ENCODE measurements around the gene WWOX.

The WWOX gene

DNA sequence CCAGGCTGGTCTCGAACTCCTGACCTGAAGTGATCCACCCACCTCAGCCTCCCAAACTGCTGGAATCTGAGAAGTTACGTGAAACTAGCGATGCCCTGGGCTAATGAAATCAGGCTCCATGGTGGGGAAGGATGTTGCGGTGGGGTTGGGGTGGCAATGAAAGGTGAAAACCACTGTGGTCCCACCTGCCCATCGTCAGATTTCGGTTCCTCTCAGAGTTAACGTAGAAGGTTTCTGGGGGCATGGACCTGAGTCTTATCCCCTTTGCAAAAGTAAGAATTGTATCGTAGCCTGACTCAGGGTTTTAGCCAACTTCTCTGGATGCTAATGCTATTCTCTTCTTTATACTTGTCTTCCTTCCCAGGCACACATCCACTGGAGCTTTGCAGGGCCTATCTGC is 402.3 kb downstream of the WWOX start:
- no peak overlapping the region for H3K27ac ChIP-seq
- H3K9me3 ChIP-seq, result no peaks in the 10 kb centered on the region
- no peaks in the 10 kb centered on the region for H3K36me3 ChIP-seq
- peaks cover 0 to 25% (median 18%) of the 10 kb centered on the region in 4 donors for H3K4me1 ChIP-seq
- TF ChIP-seq CTCF (IDR thresholded peaks at IDR 0.05), result no peak
- H3K27me3 ChIP-seq, result no peaks in the 10 kb centered on the region
- no peak overlapping the region for H3K4me3 ChIP-seq
- DNase-seq, result no peak
- intact Hi-C loops (cut with DNase I; ENCODE audit: low total_unique reads), result loop anchor here (5.0 to 10.0 kb wide), 2 partner anchors 263 to 1101 kb away; partner anchors contain the start of gene MAF

DNA sequence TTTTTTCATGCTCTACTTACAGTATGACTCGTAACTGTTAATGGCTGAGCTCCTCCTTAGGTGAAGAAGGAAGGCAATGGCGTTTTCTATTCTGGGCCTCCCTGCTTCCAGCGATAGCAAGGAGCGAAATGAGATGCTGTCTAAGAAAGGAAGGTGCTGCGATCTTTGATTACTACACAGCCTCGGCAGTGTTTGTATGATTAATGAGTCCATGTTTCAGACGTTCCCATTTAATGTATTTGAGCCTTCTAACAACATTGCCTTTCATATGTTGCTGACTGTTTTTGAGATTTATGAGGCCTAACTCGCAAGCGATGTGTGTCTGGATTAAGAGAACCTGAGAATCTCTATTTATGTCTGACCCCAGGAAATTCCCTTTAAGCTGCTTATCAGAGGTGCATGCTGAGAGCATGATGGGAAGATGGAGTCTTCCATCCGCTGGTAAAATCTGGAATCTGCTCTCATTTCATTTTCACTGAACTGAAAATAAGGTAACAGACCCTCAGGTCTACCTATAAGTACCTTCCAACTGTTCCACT is 403.4 kb downstream of the WWOX start:
- Histone ChIP-seq H3K27ac (no peak overlapping the region), H3K4me1 (peaks cover 0 to 28% (median 18%) of the 10 kb centered on the region in 4 donors), H3K36me3 (no peaks in the 10 kb centered on the region), H3K4me3 (no peak overlapping the region), H3K27me3 (no peaks in the 10 kb centered on the region), H3K9me3 (no peaks in the 10 kb centered on the region)
- intact Hi-C loops (cut with DNase I; ENCODE audit: low total_unique reads), result loop anchor here (5.0 to 10.0 kb wide), 2 partner anchors 262 to 1099 kb away; partner anchors contain the start of gene MAF
- no peak for DNase-seq
- no peak for TF ChIP-seq CTCF (IDR thresholded peaks at IDR 0.05)

- peak; percentile 70 to 89 for TF ChIP-seq CTCF (IDR thresholded peaks at IDR 0.05)
- H3K4me3 ChIP-seq, result no peak overlapping the region
- H3K27me3 ChIP-seq, result no peaks in the 10 kb centered on the region
- no peaks in the 10 kb centered on the region for H3K9me3 ChIP-seq
- DNase-seq, result peak in 1 of 2 donors; percentile 41
- peaks cover 0 to 28% (median 18%) of the 10 kb centered on the region in 4 donors for H3K4me1 ChIP-seq
- no peak overlapping the region for H3K27ac ChIP-seq
- no peaks in the 10 kb centered on the region for H3K36me3 ChIP-seq
- intact Hi-C loops (cut with DNase I; ENCODE audit: low total_unique reads), result loop anchor here (5.0 to 10.0 kb wide), 2 partner anchors 261 to 1099 kb away; partner anchors contain the start of gene MAF
Observed at GRCh38 chr16:78503602-78504001, 404.1 kb downstream of the WWOX start.

DNA sequence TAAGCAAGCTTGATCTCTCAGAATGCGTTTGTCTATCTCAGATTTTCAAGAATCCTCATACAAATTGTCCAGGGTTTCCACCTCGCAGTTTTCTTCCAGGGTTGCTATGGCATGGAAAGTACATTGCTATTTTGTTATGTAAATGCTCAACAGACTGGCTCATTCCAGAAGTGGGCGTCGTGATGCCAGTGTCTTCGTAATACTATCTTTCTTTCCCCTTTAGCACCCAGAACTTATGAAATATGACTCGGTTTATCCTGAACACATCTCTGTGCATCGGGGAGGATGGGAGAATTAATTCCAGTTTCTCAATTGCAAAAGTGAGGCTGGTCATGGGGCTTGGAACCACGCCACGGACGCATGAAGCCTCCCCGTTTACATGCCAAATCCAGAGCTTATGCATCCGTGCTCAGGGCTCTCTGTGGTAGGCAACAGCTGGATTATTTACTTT is 405.0 kb downstream of the WWOX start:
- Histone ChIP-seq H3K4me1 (peaks cover 0 to 28% (median 18%) of the 10 kb centered on the region in 4 donors), H3K27ac (no peak overlapping the region), H3K4me3 (no peak overlapping the region), H3K9me3 (no peaks in the 10 kb centered on the region), H3K27me3 (no peaks in the 10 kb centered on the region), H3K36me3 (no peaks in the 10 kb centered on the region)
- TF ChIP-seq CTCF (IDR thresholded peaks at IDR 0.05), result no peak
- intact Hi-C loops (cut with DNase I; ENCODE audit: low total_unique reads), result loop anchor here (5.0 to 10.0 kb wide), 2 partner anchors 260 to 1098 kb away; partner anchors contain the start of gene MAF
- DNase-seq, result peak in 1 of 2 donors; percentile 45

- intact Hi-C loops (cut with DNase I; ENCODE audit: low total_unique reads), result loop anchor here (10.0 kb wide), 1 partner anchor 260 kb away; no protein-coding TSS in a partner anchor
- Histone ChIP-seq H3K4me1 (peaks cover 0 to 28% (median 18%) of the 10 kb centered on the region in 4 donors), H3K36me3 (no peaks in the 10 kb centered on the region), H3K27ac (peak overlapping the region; percentile 17 to 55), H3K27me3 (no peaks in the 10 kb centered on the region), H3K9me3 (no peaks in the 10 kb centered on the region), H3K4me3 (no peak overlapping the region)
- DNase-seq, result no peak
- no peak for TF ChIP-seq CTCF (IDR thresholded peaks at IDR 0.05)
Observed at GRCh38 chr16:78505036-78505435, 405.6 kb downstream of the WWOX start.

Measured in tibial artery (tissue), 4 donors.